WERI-Rb-1 (cell line): ENCODE measurements around the gene DHRS7B.

Source experiments
- DNase-seq: peaks from one replicate; pipeline ENCODE4 v3.0.0-alpha.2; 2020
- H3K27ac ChIP-seq: fragments of 250-450 bp; sonication (Bioruptor Pico); 2 replicates; pipeline ENCODE4 v1.5.1; 2020; ENCODE audit warnings: mild to moderate bottlenecking, moderate library complexity
- H3K27me3 ChIP-seq: fragments of 250-450 bp; sonication (Bioruptor Pico); 2 replicates; pipeline ENCODE4 v1.5.1; 2021; ENCODE audit warnings: mild to moderate bottlenecking, low read depth, moderate library complexity; ENCODE audit not compliant: insufficient read depth, severe bottlenecking
- H3K36me3 ChIP-seq: fragments of 250-450 bp; sonication (Bioruptor Pico); 2 replicates; pipeline ENCODE4 v1.5.1; 2020; ENCODE audit warnings: mild to moderate bottlenecking, moderate library complexity
- H3K4me3 ChIP-seq: 2 replicates; pipeline ENCODE4 v1.5.1; 2011; ENCODE audit warnings: low read depth, mild to moderate bottlenecking, control low read depth, low read length
- H3K9me3 ChIP-seq: fragments of 250-450 bp; sonication (Bioruptor Pico); 2 replicates; pipeline ENCODE4 v1.5.1; 2021; ENCODE audit warnings: mild to moderate bottlenecking, moderate library complexity; ENCODE audit not compliant: severe bottlenecking
- CTCF ChIP-seq: IDR thresholded peaks from 2 replicates; pipeline ENCODE4 v1.5.1; 2011; ENCODE audit warnings: low read depth, mild to moderate bottlenecking, control low read depth, inconsistent platforms, low read length

DHRS7B gene

GRCh38 chr17:21171309-21171922 lies 44.7 kb downstream of the DHRS7B start:
- TF ChIP-seq CTCF = no peak
- H3K27ac ChIP-seq = no peak overlapping the region
- no peaks in the 10 kb centered on the region for H3K27me3 ChIP-seq
- no peak for DNase-seq
- H3K36me3 ChIP-seq = no peaks in the 10 kb centered on the region
- no peaks in the 10 kb centered on the region for H3K9me3 ChIP-seq
- H3K4me3 ChIP-seq = no peak overlapping the region

GRCh38 chr17:21171970-21172510 lies 45.3 kb downstream of the DHRS7B start:
- no peak for TF ChIP-seq CTCF
- Histone ChIP-seq H3K27ac (no peak overlapping the region), H3K9me3 (no peaks in the 10 kb centered on the region), H3K27me3 (no peaks in the 10 kb centered on the region), H3K4me3 (no peak overlapping the region), H3K36me3 (no peaks in the 10 kb centered on the region)
- no peak for DNase-seq

GRCh38 chr17:21172846-21173245 lies 46.1 kb downstream of the DHRS7B start:
- H3K36me3 ChIP-seq = no peaks in the 10 kb centered on the region
- TF ChIP-seq CTCF = no peak
- H3K9me3 ChIP-seq = no peaks in the 10 kb centered on the region
- no peak overlapping the region for H3K27ac ChIP-seq
- no peak overlapping the region for H3K4me3 ChIP-seq
- DNase-seq = no peak
- H3K27me3 ChIP-seq = no peaks in the 10 kb centered on the region

GRCh38 chr17:21173543-21173942 lies 46.8 kb downstream of the DHRS7B start:
- no peak for TF ChIP-seq CTCF
- Histone ChIP-seq H3K9me3 (no peaks in the 10 kb centered on the region), H3K4me3 (no peak overlapping the region), H3K27ac (no peak overlapping the region), H3K36me3 (no peaks in the 10 kb centered on the region), H3K27me3 (no peaks in the 10 kb centered on the region)
- no peak for DNase-seq

- Histone ChIP-seq H3K36me3 (no peaks in the 10 kb centered on the region), H3K4me3 (no peak overlapping the region), H3K9me3 (no peaks in the 10 kb centered on the region), H3K27me3 (no peaks in the 10 kb centered on the region), H3K27ac (no peak overlapping the region)
- no peak for TF ChIP-seq CTCF
- no peak for DNase-seq
Measured at GRCh38 chr17:21174186-21174585, 47.4 kb downstream of the DHRS7B start.

- no peak for TF ChIP-seq CTCF
- Histone ChIP-seq H3K9me3 (no peaks in the 10 kb centered on the region), H3K4me3 (no peak overlapping the region), H3K27ac (no peak overlapping the region), H3K36me3 (no peaks in the 10 kb centered on the region), H3K27me3 (no peaks in the 10 kb centered on the region)
- no peak for DNase-seq
Measured at GRCh38 chr17:21174713-21175112, 47.9 kb downstream of the DHRS7B start.
